ENCODE measurements around the gene HNRNPF.
"Not testable (repeated sequence)": the region's sequence is repeated elsewhere in the genome, so short reads cannot be mapped to it uniquely, and the experiment has no call there.

HNRNPF gene

DNA sequence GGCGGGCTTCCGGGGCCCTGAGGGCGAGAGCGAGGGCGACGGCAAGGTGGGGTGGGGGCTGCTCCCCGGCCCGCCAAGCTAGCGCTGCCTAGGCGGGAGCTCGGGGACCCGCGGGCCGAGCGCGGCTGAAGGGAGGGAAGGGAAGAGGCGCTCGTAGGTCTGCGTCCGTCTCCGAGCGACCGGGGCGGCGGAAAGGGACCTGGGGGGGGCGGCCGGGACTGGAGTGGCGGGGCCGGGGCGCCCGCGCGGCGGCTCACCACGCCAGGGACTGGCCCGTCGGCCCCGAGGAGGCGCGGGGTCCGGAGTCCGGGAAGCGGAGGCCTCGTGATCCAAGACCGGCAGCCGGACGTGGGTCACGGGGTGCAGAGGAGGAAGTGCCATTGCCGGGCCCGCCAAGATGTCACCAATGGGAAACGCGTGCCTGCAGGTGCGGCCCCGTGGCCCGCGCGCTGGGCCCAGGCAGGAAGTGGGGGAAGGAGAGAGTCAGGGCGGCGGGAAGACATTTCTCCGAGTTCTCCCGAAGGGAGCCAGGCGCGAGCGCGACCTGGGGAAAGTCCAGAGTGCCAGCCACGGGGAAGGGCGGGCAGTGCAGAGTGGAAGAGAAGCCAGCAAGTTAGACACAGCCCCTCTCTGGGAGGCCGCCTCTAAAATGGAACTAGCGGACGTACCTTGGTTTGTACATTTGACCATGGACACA, 11.9 kb downstream of the HNRNPF start:
- DNase-seq (ENCODE audit: low read depth in 2 of 2), result peak in 1 of 2 donors; percentile 37

DNA sequence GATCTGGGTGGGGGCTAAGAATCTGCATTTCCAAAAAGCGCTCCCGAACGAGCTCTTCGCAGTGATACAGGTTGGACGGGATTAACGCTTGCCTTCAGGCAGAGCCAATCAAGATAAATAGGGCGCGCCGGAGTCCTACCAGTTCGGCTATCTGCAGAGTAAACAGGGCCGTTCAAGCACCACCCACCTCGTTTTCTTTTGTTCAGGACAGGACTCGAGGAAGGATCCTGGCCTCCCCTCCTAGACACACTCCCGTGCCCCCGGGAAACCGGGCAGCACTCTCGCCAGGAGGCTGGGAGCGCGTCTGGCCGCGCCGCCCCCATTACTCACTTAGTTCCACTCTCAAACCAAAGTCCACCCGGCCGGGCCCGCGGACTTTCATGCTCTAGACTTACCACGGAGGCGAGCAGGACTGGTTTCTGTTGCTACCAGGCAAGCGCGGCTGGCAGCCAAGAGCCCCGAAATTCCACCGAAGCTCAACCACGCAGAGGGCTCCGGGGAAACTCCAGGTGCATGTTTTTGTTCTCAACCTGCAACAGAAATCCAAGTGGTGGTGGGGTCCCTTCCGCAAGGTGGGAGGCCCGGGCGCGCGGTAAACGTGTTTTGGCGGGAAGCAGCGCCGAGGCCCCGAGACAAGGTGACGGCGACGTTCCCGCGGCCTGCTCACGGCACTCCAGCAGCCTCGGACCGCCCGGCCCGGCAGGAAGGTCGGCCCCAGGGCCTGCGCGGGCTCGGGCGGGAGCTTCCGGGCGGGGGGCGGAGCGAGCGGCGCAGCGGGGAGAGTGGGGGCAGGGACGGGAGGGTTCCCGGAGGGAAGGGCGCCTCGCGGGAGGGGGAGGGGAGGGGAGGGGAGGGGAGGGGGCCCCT, 12.7 kb downstream of the HNRNPF start:
- no peak for DNase-seq (ENCODE audit: low read depth in 2 of 2)

DNA sequence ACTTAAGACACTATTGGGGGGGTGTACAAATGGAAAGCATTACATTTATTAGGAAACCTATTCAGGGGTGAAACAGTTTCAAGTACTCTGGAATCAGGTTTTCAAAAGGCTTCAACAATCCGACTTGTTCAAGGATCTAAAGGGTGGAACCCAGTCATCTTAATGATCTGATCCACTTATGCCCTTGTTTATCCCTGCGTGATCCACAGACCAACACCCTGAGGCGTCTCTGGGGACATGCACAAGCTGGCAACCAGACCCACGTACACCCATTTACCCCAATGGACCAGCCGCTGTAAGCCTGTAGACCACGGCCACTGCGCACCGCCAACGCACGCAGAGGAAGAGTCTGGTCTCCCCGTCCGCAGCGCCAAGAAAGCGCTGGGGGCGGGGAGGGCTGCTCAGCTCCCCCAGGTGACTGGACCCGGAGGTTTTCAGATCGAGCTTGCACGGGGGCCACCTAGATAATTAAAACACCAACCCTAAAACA, 13.4 kb downstream of the HNRNPF start:
- DNase-seq (ENCODE audit: low read depth in 2 of 2), result no peak

DNA sequence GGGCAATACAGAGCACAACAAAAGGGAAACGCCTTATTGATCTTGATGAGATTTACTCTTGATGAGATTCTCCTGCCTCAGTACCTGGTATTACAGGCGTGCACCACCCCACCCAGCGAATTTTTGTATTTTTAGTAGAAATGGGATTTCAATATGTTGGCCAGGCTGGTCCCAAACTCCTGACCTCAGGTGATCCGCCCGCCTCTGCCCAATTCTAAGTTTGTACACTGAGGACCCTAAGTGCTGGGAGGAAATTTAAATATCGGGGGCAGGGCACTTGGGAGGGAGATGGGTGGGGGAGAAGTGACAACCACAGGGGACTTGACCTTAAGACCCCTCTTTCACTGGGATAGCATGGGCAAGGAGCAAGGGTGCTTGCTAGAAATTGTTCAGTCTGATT, 14.1 kb downstream of the HNRNPF start:
- no peak for DNase-seq (ENCODE audit: low read depth in 2 of 2)

DNA sequence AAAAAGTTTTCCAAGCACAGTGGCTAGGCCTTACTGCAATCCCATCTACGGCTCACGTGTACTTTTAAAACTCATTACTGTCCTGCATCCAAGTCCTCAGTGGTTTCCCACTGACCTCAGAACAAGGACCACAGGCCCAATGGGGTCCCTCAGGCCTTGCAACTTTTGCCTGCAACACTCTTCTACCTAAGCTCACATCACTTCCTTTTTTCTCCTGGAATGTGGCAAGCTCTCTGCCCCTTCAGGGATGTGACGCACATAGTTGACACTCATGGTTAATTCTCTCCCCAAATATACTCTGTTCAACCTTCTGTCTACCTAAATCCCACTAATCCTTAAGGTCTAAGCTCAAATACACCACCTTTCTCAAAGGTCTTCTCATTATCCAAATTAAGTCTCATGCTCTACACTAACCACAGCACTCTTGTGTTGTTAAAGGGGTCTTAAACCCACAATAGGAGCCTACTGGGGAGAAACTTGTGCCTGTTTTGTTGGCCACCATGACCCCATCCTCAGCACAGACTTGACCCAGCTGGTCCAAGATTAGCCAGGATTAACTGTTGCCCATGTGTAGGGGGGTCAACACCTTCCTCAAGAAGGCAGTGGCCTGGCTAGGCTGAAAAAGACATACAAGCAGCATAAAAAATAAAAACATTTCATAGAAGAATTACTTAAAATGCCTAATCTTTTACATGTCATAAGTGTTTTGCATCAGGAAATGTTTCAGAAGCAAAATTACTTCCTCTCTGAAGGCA, 15.2 kb downstream of the HNRNPF start:
- DNase-seq (ENCODE audit: low read depth in 2 of 2), result no peak

DNA sequence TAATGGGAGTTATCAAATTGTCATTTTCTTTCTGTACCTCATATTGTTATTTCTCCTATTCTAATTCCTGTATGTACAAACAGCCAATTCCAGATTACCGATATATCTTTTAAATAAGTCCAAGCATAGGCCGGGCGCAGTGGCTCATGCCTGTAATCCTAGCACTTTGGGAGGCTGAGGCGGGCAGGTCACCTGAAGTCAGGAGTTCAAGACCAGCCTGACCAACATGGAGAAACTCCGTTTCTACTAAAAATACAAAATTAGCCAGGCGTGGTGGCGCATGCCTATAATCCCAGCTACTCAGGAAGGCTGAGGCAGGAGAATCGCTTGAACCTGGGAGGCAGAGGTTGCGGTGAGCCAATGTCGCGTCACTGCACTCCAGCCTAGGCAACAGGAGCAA, 15.8 kb downstream of the HNRNPF start:
- not testable (repeated sequence) for DNase-seq (ENCODE audit: low read depth in 2 of 2)

- no peak for DNase-seq (ENCODE audit: low read depth in 2 of 2)
Observed at GRCh38 chr10:43392748-43393147, 16.2 kb downstream of the HNRNPF start.

DNA sequence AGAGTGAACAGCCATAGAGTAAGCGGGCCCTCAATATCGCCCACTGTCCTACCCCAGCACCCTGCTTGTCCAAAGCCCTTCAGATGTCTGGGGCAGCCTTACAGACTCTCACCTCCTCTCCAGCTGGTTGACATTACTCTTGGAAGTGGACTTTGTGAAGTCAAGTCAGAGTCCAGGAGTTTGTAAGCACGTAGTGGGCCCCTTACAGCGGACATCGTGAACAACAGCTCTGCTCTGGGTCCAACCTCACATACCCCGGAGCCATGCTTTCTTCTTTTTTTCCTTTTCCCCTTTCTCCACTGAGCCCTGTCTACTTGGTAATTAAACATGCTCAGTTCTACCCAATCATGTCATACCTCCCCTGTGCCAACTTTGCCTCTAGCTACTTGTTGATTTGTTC, 17.5 kb downstream of the HNRNPF start:
- DNase-seq (ENCODE audit: low read depth in 2 of 2), result no peak

GRCh38 chr10:43390759-43391158, 18.2 kb downstream of the HNRNPF start:
- DNase-seq (ENCODE audit: low read depth in 2 of 2), result no peak

- DNase-seq (ENCODE audit: low read depth in 2 of 2), result no peak
Observed at GRCh38 chr10:43390333-43390732, 18.7 kb downstream of the HNRNPF start.

DNA sequence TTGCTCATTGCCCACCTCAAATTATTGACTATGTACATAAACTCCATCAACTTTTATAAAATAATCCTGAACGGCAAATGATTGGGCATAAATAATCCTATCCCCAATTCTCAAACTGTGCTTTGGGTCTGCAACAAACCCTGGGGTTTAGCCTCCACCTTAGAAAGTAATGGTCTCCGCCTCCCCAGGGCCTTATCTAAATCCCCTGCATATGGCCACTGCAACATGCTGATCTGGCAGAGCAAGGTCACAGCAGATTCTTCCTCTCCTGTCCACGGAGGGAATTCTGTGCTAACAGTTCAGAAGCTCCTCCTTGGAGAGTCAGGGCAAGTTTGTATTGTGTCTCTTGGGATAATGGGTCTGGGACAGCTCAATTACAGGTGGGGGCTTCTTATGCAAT, 19.1 kb downstream of the HNRNPF start:
- no peak for DNase-seq (ENCODE audit: low read depth in 2 of 2)

DNA sequence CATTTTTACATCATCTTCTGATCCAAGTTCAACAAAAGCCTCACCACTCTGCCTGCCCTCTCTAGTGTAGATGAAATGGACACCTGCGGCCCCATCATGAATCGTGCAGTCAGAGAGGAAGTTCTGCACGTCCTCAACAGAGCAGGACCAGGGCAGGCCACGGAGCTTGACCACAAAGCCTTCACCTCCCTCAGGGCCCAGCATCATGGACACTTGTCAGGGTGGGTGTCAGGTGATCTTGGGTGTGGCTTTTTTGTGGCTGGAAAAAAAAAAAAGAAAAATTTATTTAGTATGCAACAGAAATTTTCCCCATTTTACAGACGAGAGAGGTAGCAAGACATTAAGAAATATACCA, 21.3 kb downstream of the HNRNPF start:
- DNase-seq (ENCODE audit: low read depth in 2 of 2), result no peak

DNA sequence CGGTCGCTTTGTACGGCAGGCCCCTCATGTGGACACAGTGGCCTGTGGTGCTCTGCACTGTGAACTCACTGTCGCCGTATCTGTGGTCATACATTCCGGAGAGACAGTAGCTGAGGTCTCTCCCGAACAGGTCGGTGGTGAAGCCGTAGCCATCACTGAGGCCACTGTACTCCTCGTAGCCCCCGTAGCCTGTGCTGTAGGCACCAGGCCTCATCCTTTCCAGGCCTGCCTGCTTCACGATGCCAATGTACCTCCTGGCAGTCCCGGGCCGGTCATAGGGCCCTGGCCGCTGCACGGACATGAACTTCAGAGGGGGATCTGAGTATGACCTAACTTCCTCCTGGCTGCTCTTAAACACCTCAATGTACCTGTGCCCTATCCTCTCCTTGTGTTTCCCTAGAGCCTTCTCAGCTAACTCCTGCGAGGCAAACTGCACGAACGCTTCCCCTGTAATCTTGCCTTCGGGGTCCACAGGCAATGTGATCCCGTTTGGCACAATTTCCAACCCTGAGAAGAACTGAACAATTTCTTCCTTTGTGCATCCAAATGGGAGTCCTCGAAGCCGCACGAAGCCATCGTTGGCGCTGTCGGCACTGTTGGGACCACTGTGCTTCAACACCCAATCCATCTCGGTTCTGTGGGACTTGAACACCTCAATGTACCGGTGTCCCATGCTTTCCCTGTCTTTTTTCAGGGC, 21.9 kb downstream of the HNRNPF start:
- DNase-seq (ENCODE audit: low read depth in 2 of 2), result no peak

DNA sequence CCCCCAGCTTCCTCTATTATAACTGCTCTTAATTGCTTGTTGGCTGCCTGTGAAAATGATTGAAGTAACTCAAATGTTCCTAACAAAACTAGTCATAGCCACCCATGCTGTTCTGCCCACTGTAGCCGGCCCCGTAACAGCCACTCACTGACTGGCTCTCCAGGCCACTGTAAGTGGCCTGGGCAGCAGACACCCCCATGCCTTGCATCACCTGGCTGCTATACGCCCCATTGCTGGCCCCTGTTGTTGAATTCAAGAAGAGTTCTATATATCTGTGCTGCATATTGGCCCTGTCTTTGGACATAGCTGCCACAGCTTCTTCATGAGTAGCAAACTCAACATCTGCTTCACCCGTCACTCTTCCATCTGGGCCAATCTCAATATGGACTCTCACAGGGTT, 22.4 kb downstream of the HNRNPF start:
- no peak for DNase-seq (ENCODE audit: low read depth in 2 of 2)

GRCh38 chr10:43385412-43386004, 23.5 kb downstream of the HNRNPF start:
- no peak for DNase-seq (ENCODE audit: low read depth in 2 of 2)

DNA sequence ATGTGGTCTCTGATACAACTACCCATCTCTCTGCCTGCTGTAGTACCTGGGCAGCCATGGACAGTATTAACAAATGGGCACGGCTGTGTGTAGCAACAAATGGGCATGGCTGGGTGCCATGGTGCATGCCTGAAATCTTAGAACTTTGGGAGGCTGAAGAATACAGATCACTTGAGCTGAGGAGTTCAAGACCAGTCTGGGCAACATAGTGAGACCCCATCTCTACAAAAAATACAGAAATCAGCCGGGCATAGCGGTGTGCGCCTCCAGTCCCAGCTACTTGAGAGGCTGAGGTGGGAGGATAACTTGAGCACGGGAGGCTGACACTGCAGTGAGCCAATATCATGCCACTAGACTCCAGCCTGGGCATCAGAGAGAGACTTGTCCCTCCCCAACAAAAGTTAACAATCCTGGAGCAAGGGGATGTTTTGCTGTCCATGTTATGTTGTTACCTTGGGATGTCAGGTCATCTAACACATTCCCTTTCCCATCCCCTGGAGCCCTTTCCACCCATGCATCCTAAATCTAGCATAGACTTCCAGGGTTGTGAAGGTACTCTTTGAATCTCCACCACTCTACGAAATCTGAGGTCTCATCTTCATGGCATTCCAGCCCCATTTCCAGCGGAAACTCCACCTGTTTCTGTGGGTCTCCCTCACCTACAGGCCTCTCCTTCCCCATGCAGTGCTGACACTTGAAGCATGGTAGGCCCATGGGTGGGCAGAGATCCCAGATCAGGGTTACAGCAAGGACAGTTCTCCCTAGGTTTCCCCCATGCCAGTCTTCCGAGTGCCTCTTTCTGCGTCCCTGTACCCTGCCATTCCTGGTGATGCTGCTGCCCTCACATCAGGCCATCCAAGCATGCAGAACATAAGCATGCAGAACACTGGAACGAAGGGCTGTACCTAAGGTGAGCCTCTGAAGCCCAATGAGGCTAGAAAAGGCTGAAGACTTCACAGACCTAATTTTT, 24.4 kb downstream of the HNRNPF start:
- no peak for DNase-seq (ENCODE audit: low read depth in 2 of 2)

DNA sequence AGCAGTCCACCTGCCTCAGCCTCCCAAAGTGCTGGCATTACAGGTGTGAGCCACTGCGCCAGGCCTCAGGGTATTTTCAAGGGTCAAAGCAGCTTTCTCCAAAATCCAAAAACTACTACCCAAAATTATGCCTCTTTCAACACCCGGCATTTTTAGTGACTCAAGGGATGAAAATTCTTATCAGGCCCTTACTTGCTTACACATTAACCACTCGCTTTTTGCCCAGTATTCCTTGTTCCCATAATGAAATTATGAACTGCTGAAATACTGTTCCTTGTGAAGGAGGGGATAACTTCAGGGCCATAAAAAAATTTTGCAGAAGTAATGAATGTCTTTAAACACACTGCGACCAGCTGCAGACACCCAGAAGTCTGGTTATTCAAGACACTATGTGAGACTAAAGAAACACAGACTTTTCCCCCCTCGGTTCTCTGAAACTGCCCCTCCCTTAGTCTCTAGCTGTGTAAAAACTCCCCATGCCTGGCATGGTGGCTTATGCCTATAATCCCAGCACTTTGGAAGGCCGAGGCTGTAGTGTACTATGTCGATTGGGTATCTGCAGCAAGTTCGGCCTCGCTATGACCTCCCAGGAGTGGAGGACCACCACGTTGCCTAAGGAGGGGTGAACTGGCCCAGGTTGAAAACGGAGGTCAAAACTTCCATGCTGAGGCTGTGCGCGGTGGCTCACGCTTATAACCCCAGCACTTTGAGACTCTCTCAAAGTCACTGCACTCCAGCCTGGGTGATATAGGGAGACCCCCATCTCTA, 25.6 kb downstream of the HNRNPF start:
- no peak for DNase-seq (ENCODE audit: low read depth in 2 of 2)

GRCh38 chr10:43380610-43381222, 28.3 kb downstream of the HNRNPF start:
- no peak for DNase-seq (ENCODE audit: low read depth in 2 of 2)

DNA sequence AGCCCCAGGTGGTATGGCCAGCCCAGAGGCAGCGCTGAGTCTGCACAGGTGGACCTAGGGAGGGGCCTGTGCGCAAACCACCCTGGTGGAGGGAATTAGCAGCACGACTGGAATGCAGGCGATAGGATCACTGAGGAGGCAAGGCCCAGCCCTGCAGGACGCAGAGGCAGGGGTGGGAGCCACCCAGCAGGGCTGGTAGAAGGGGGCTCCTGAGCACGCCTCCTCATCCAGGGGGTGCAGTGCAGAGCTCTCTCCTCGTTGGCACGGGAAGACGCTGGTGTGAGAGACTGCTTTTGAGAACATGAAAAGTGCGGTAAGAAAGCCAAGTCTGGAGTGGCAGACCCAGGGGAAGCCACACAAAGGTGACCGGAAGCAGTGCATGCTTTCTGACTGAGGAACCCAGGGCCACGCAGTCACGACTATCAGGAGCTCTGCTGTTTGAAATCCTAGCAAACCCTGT, 31.5 kb downstream of the HNRNPF start:
- DNase-seq (ENCODE audit: low read depth in 2 of 2), result no peak
